ENCODE data around the gene DUSP28.

DUSP28 gene

GRCh38 chr2:240573071-240573515, 12.9 kb downstream of the DUSP28 start:
- no peak for ATAC-seq

GRCh38 chr2:240573516-240574385, 13.6 kb downstream of the DUSP28 start:
- no peak for ATAC-seq

GRCh38 chr2:240574386-240575100, 14.4 kb downstream of the DUSP28 start:
- ATAC-seq, result no peak

GRCh38 chr2:240575101-240575965, 15.2 kb downstream of the DUSP28 start:
- ATAC-seq, result no peak

- ATAC-seq, result no peak
Measured at GRCh38 chr2:240576036-240576435, 15.9 kb downstream of the DUSP28 start.

- ATAC-seq, result no peak
Measured at GRCh38 chr2:240576436-240577205, 16.5 kb downstream of the DUSP28 start.

- no peak for ATAC-seq
Measured at GRCh38 chr2:240577281-240578109, 17.3 kb downstream of the DUSP28 start.

- no peak for ATAC-seq
Measured at GRCh38 chr2:240578110-240578450, 17.9 kb downstream of the DUSP28 start.

GRCh38 chr2:240578488-240578887, 18.3 kb downstream of the DUSP28 start:
- ATAC-seq, result no peak

GRCh38 chr2:240579071-240579762, 19.1 kb downstream of the DUSP28 start:
- ATAC-seq, result no peak

- peak; percentile 92 for ATAC-seq
Measured at GRCh38 chr2:240579771-240580614, 19.8 kb downstream of the DUSP28 start.

- ATAC-seq, result no peak
Measured at GRCh38 chr2:240581811-240582210, 21.7 kb downstream of the DUSP28 start.

GRCh38 chr2:240582781-240583180, 22.6 kb downstream of the DUSP28 start:
- no peak for ATAC-seq

- no peak for ATAC-seq
Measured at GRCh38 chr2:240583774-240584173, 23.6 kb downstream of the DUSP28 start.

- ATAC-seq, result no peak
Measured at GRCh38 chr2:240584486-240585031, 24.4 kb downstream of the DUSP28 start.

- ATAC-seq, result no peak
Measured at GRCh38 chr2:240585101-240585500, 24.9 kb downstream of the DUSP28 start.

- no peak for ATAC-seq
Measured at GRCh38 chr2:240585681-240586197, 25.6 kb downstream of the DUSP28 start.

GRCh38 chr2:240586198-240586918, 26.2 kb downstream of the DUSP28 start, which contains the start of gene CAPN10:
TSS of gene CAPN10 (plus strand) at chr2:240586734. CDS start at chr2:240586912, 178 bp downstream.
- ATAC-seq, result peak; percentile 89 to 91
